HCT116 (cell line): ENCODE results near the gene ZNF451. TPM values are rescaled to one million over a fixed set of nuclear protein-coding genes. Genes with fewer than 3 reads are reported as not detected.

Experiments used
- ATAC-seq: fragments of 200-7000 bp; cut with Tn5 transposase; 2 replicates; pipeline ENCODE4 v1.9.1; 2020; ENCODE audit warnings: mild to moderate bottlenecking, moderate library complexity
- BruUV-seq: library from RNA; stranded (reverse); fragments of 400-500 nt; replicated peaks from 2 replicates; lab custom pipeline; 2021; lab: Mats Ljungman, UMichigan
- CTCF ChIA-PET: fragments of 300-600 bp; sonication (Branson Sonifier 250); formaldehyde crosslinking; loops from one replicate; lab custom pipeline; 2021; ENCODE audit warnings: antibody characterized with exemption; lab: Charles Lee
- POLR2A ChIA-PET: fragments of 300-600, 350-600 bp; sonication (Branson Sonifier 250); formaldehyde crosslinking; loops from one replicate; lab custom pipeline; 2021; ENCODE audit warnings: antibody characterized with exemption; lab: Charles Lee
- RAD21 ChIA-PET, 2 experiments: fragments of 300-600 bp; sonication (Branson Sonifier 250); formaldehyde crosslinking; loops; one replicate each; lab custom pipeline; 2023; ENCODE audit warnings: low total read pairs in 2 of 2; ENCODE audit not compliant: uncharacterized antibody in 2 of 2, unreplicated experiment in 2 of 2, low non-redundant PET in 1 of 2; lab: Charles Lee
- DNase-seq: peaks from one replicate; pipeline ENCODE4 v3.0.0-alpha.2; 2010; ENCODE audit warnings: low read depth, low spot score
- H2AFZ ChIP-seq: fragments of 200-600 bp; shearing (Covaris generic), sonication (generic); 2 replicates; pipeline ENCODE4 v1.6.1; 2017; ENCODE audit warnings: low read depth, mixed run types, mixed read lengths, antibody characterized with exemption, low read length; ENCODE audit not compliant: poor library complexity, severe bottlenecking
- H3K27ac ChIP-seq: 2 replicates; pipeline ENCODE4 v1.5.1; 2012; ENCODE audit warnings: low read depth, low read length
- H3K27me3 ChIP-seq: fragments of 200-600 bp; sonication (generic); 2 replicates; pipeline ENCODE4 v1.6.1; 2016; ENCODE audit warnings: mixed run types, low read length, mixed read lengths; ENCODE audit not compliant: insufficient read depth
- H3K36me3 ChIP-seq, 2 experiments: fragments of 200-500 bp in 1 of 2; fragments of 200-600 bp in 1 of 2; sonication (Bioruptor generic) in 1 of 2; sonication (generic) in 1 of 2; 2 replicates each; pipeline versions ENCODE4 v1.5.1 to v1.6.1; 2014 to 2016; ENCODE audit warnings: low read length in 2 of 2, inconsistent platforms in 1 of 2, mixed read lengths in 1 of 2, mixed run types in 1 of 2; ENCODE audit not compliant: insufficient read depth in 2 of 2, control insufficient read depth in 1 of 2
- H3K4me1 ChIP-seq, 2 experiments: fragments of 200-600 bp in 1 of 2; sonication (generic) in 1 of 2; 2 replicates each; pipeline versions ENCODE4 v1.5.1 to v1.6.1; 2012 to 2017; ENCODE audit warnings: low read length in 2 of 2, inconsistent platforms in 1 of 2, mild to moderate bottlenecking in 1 of 2, mixed read lengths in 1 of 2, mixed run types in 1 of 2, moderate library complexity in 1 of 2; ENCODE audit not compliant: insufficient read depth in 2 of 2, control insufficient read depth in 1 of 2
- H3K4me2 ChIP-seq: fragments of 200-600 bp; sonication (generic); 2 replicates; pipeline ENCODE4 v1.6.1; 2017; ENCODE audit warnings: mixed run types, low read length, mixed read lengths
- H3K4me3 ChIP-seq, 2 experiments: fragments of 200-600 bp in 1 of 2; sonication (generic) in 1 of 2; replicated peaks in 1 of 2; 2 replicates each; pipeline ENCODE4 v1.5.1; 2011 to 2016; ENCODE audit warnings: low read length in 2 of 2, control low read depth in 1 of 2, low read depth in 1 of 2, mild to moderate bottlenecking in 1 of 2, mixed read lengths in 1 of 2, mixed run types in 1 of 2
- H3K79me2 ChIP-seq: fragments of 200-600 bp; sonication (generic); 2 replicates; pipeline ENCODE4 v1.6.1; 2017; ENCODE audit warnings: mild to moderate bottlenecking, mixed run types, low read length, moderate library complexity, mixed read lengths; ENCODE audit not compliant: insufficient read depth
- H3K9ac ChIP-seq: fragments of 200-600 bp; sonication (generic); 2 replicates; pipeline ENCODE4 v1.6.1; 2016; ENCODE audit warnings: low read length, mixed read lengths
- H3K9me2 ChIP-seq: fragments of 200-600 bp; sonication (generic), shearing (Covaris generic); 2 replicates; pipeline ENCODE4 v1.6.1; 2017; ENCODE audit warnings: mixed run types, mild to moderate bottlenecking, moderate library complexity; ENCODE audit not compliant: insufficient read depth
- H3K9me3 ChIP-seq, 2 experiments: fragments of 200-500 bp in 1 of 2; fragments of 200-600 bp in 1 of 2; sonication (Bioruptor generic) in 1 of 2; sonication (generic) in 1 of 2; 2 replicates each; pipeline ENCODE4 v1.6.1; 2014 to 2017; ENCODE audit warnings: low read length in 2 of 2, mixed read lengths in 2 of 2, inconsistent platforms in 1 of 2, low read depth in 1 of 2, mild to moderate bottlenecking in 1 of 2, mixed run types in 1 of 2, moderate library complexity in 1 of 2; ENCODE audit not compliant: control insufficient read depth in 1 of 2, insufficient read depth in 1 of 2
- H4K20me1 ChIP-seq: fragments of 200-600 bp; sonication (generic), shearing (Covaris generic); 2 replicates; pipeline ENCODE4 v1.6.1; 2017; ENCODE audit warnings: mixed run types, mild to moderate bottlenecking, moderate library complexity; ENCODE audit not compliant: insufficient read depth
- EGR1 ChIP-seq: IDR thresholded peaks from 2 replicates; pipeline ENCODE4 v1.6.1; 2012; ENCODE audit warnings: low read depth
- ELF1 ChIP-seq: IDR thresholded peaks from 2 replicates; pipeline ENCODE4 v1.6.1; 2012; ENCODE audit warnings: low read depth, borderline replicate concordance
- FOSL1 ChIP-seq: IDR thresholded peaks from 2 replicates; pipeline ENCODE4 v1.6.1; 2012; ENCODE audit warnings: low read depth
- JUND ChIP-seq: IDR thresholded peaks from 2 replicates; pipeline ENCODE4 v1.6.1; 2012
- POLR2AphosphoS5 ChIP-seq: IDR thresholded peaks from 2 replicates; pipeline ENCODE4 v1.6.1; 2011; ENCODE audit warnings: mild to moderate bottlenecking, low read depth, low read length, moderate library complexity
- RAD21 ChIP-seq: IDR thresholded peaks from 2 replicates; pipeline ENCODE4 v1.6.1; 2012; ENCODE audit warnings: low read depth, mild to moderate bottlenecking
- SIN3A ChIP-seq: IDR thresholded peaks from 2 replicates; pipeline ENCODE4 v1.6.1; 2012; ENCODE audit warnings: low read depth
- SP1 ChIP-seq: IDR thresholded peaks from 2 replicates; pipeline ENCODE4 v1.6.1; 2012; ENCODE audit warnings: low read depth
- ZBTB33 ChIP-seq: IDR thresholded peaks from 2 replicates; pipeline ENCODE4 v1.6.1; 2011; ENCODE audit warnings: mild to moderate bottlenecking, low read length, moderate library complexity; ENCODE audit not compliant: insufficient replicate concordance; ENCODE audit errors: extremely low read depth
- ZFX ChIP-seq: fragments of 450-650 bp; IDR thresholded peaks from 2 replicates; pipeline ENCODE4 v1.6.1; 2017
- ZNF274 ChIP-seq: fragments of 200-500 bp; sonication (Bioruptor generic); IDR thresholded peaks from 2 replicates; pipeline ENCODE4 v1.6.1; 2014; ENCODE audit warnings: mild to moderate bottlenecking, low read depth, low read length, inconsistent platforms
- intact Hi-C: fragments of 100-400 bp; cut with micrococcal nuclease; formaldehyde crosslinking; loops from 2 replicates; pipeline ENCODE4 v1.10.0; 2022
- total RNA-seq: library from RNA; stranded (reverse); gene quantifications from one replicate; pipeline ENCODE4 v1.2.1, GENCODE V29; 2021; ENCODE audit not compliant: unreplicated experiment

Gene ZNF451
- total RNA-seq, 1 experiment from 2014 or later: 49.1 TPM

GRCh38 chr6:57130661-57131177 is 40.7 kb downstream of the ZNF451 start:
- ATAC-seq (no peak), DNase-seq (no peak)
- Histone ChIP-seq H3K9me3 (no peaks in the 10 kb centered on the region), H3K79me2 (no peaks in the 10 kb centered on the region), H3K27me3 (no peaks in the 10 kb centered on the region), H3K9ac (no peak overlapping the region), H3K4me2 (no peak overlapping the region), H4K20me1 (0 out of 2 replicates have a peak, but pooled peaks cover 4% of the 10 kb centered on the region), H3K27ac (no peak overlapping the region), H3K4me1 (no peaks in the 10 kb centered on the region), H3K9me2 (no peaks in the 10 kb centered on the region), H2AFZ (no peak overlapping the region), H3K36me3 (peaks cover 4 to 7% of the 10 kb centered on the region in 2 experiments; a peak in 2 of 4 replicates), H3K4me3 (no peak overlapping the region)
- RAD21 ChIA-PET: no interaction called here
- no TSS peak for BruUV-seq
- TF ChIP-seq SP1: no peak
- no peak for TF ChIP-seq FOSL1
- no peak for TF ChIP-seq POLR2AphosphoS5
- TF ChIP-seq ELF1: no peak
- no peak for TF ChIP-seq EGR1
- TF ChIP-seq JUND: no peak
- TF ChIP-seq ZNF274: no peak
- no peak for TF ChIP-seq RAD21
- no peak for TF ChIP-seq ZBTB33
- TF ChIP-seq SIN3A: no peak
- no peak for TF ChIP-seq ZFX
- intact Hi-C loops: no loop called here
- POLR2A ChIA-PET: no interaction called here
- CTCF ChIA-PET: interaction anchor here (1.0 kb wide), 1 partner anchor 176 kb away, joined by 3 read pairs; the partner anchor contains the start of gene BEND6
